Measurements from ENCODE around the gene PDE11A.

The PDE11A gene

DNA sequence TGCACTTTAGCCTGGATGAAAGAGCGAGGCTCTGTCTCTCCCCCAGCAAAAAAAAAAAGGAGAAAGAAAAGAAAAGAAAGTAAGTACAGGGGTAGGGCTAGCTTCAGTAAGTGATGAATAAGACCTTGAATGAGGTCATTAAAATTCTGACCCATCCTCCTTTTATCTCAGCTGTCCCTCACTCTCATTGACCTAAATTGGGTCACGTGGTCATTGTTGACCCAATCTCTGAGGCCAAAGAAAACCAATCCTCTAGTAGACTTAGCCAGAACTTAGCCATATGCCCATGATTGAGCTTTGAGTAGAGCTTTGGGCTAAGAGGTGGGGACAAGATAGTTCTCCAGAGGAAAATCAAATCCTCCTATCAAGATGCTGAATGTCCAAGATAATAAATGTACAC lies 149.3 kb downstream of the PDE11A start:
- DNase-seq = no peak
- H3K9me3 ChIP-seq (ENCODE audit: severe bottlenecking) = no peaks in the 10 kb centered on the region
- H3K4me3 ChIP-seq (ENCODE audit: low read depth, low read length) = no peak overlapping the region
- TF ChIP-seq CTCF (IDR thresholded peaks at IDR 0.05; ENCODE audit: low read depth, low read length) = no peak
- no peak overlapping the region for H3K27ac ChIP-seq
- H3K36me3 ChIP-seq = no peaks in the 10 kb centered on the region
- H3K27me3 ChIP-seq (ENCODE audit: insufficient read depth, low read depth, severe bottlenecking) = no peaks in the 10 kb centered on the region

DNA sequence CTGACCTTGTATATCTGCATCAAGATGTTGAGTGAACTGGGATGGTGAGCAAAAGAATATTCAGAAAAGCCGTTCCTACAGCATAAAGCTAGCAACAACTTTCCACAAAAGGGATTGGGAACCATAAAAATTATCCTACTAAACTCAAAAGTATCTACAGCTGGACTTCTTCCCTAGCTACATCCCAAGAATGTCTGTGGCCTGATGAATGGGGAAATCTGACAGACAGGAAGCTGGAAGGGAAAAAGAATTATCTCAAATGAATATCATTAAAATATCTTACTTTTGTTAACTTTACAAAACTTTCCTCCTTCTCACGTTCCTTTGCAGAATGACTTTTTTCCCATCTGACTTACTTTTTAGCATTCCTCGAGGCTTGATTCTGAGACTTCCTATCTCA lies 150.9 kb downstream of the PDE11A start:
- Histone ChIP-seq H3K36me3 (no peaks in the 10 kb centered on the region), H3K9me3 (ENCODE audit: severe bottlenecking) (no peaks in the 10 kb centered on the region), H3K27ac (no peak overlapping the region), H3K4me3 (ENCODE audit: low read depth, low read length) (no peak overlapping the region), H3K27me3 (ENCODE audit: insufficient read depth, low read depth, severe bottlenecking) (no peaks in the 10 kb centered on the region)
- no peak for TF ChIP-seq CTCF (IDR thresholded peaks at IDR 0.05; ENCODE audit: low read depth, low read length)
- no peak for DNase-seq

- Histone ChIP-seq H3K9me3 (ENCODE audit: severe bottlenecking) (no peaks in the 10 kb centered on the region), H3K27me3 (ENCODE audit: insufficient read depth, low read depth, severe bottlenecking) (no peaks in the 10 kb centered on the region), H3K27ac (no peak overlapping the region), H3K4me3 (ENCODE audit: low read depth, low read length) (no peak overlapping the region), H3K36me3 (no peaks in the 10 kb centered on the region)
- DNase-seq = no peak
- TF ChIP-seq CTCF (IDR thresholded peaks at IDR 0.05; ENCODE audit: low read depth, low read length) = no peak
Observed at GRCh38 chr2:177917169-177917568, 155.4 kb downstream of the PDE11A start.

DNA sequence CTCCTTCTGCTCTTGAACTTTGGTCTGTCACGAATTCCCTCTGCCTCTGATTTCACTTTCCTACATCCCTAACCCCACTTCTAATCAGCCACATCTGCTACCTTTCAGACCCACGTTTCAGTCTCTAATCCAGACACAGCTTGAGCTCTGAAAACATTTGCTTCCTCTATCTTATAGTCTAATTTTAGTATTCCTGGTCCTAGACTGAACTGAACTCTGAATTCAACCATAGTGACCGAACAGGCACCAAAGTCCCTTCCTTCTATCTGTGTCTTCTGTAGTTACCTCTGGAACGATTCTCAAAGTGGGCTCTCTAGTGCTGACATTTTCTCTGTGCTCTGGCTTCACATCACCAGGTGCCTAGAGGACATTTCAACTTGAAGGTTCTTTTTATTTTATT lies 156.2 kb downstream of the PDE11A start:
- no peak for DNase-seq
- no peaks in the 10 kb centered on the region for H3K9me3 ChIP-seq (ENCODE audit: severe bottlenecking)
- no peak for TF ChIP-seq CTCF (IDR thresholded peaks at IDR 0.05; ENCODE audit: low read depth, low read length)
- no peak overlapping the region for H3K27ac ChIP-seq
- no peaks in the 10 kb centered on the region for H3K36me3 ChIP-seq
- H3K4me3 ChIP-seq (ENCODE audit: low read depth, low read length) = no peak overlapping the region
- H3K27me3 ChIP-seq (ENCODE audit: insufficient read depth, low read depth, severe bottlenecking) = no peaks in the 10 kb centered on the region

DNA sequence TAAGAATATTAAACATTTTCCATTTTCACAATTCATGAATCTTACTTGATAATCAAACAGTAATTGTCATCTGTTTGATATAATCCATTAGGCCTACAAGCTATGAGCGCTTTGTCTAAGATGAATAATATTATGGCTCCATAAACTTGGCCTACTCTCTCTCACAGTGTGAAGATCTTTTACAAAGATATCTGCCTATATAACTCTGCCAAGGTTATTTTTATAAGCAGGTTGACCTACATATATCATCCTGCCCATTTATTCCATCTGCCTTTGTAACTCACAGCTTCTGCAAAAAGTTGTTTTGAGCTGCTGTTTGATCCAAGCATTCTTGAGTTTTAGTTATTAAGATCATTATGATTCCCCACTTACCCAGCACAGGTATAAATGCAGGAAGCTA lies 158.3 kb downstream of the PDE11A start:
- Histone ChIP-seq H3K36me3 (no peaks in the 10 kb centered on the region), H3K27me3 (ENCODE audit: insufficient read depth, low read depth, severe bottlenecking) (no peaks in the 10 kb centered on the region), H3K4me3 (ENCODE audit: low read depth, low read length) (no peak overlapping the region), H3K9me3 (ENCODE audit: severe bottlenecking) (no peaks in the 10 kb centered on the region), H3K27ac (no peak overlapping the region)
- DNase-seq = no peak
- no peak for TF ChIP-seq CTCF (IDR thresholded peaks at IDR 0.05; ENCODE audit: low read depth, low read length)

- Histone ChIP-seq H3K27ac (no peak overlapping the region), H3K27me3 (ENCODE audit: insufficient read depth, low read depth, severe bottlenecking) (no peaks in the 10 kb centered on the region), H3K4me3 (ENCODE audit: low read depth, low read length) (no peak overlapping the region), H3K36me3 (no peaks in the 10 kb centered on the region), H3K9me3 (ENCODE audit: severe bottlenecking) (no peaks in the 10 kb centered on the region)
- DNase-seq = no peak
- no peak for TF ChIP-seq CTCF (IDR thresholded peaks at IDR 0.05; ENCODE audit: low read depth, low read length)
Observed at GRCh38 chr2:177909962-177910361, 162.6 kb downstream of the PDE11A start.

Data from WERI-Rb-1 (cell line).